ENCODE measurements around the gene TSGA10IP. TPM values are rescaled to one million over a fixed set of nuclear protein-coding genes. Genes with fewer than 3 reads are reported as not detected.
A peak's percentile ranks its signal among the peaks of the same experiment; 100 is the strongest.

The TSGA10IP gene
- total RNA-seq, 1 experiment from 2014 or later, result 3.4 TPM

GRCh38 chr11:65895482-65895981 lies 49.7 kb upstream of the TSGA10IP start:
- H3K4me1 Mint-ChIP-seq, result peaks cover 26% of the 10 kb centered on the region
- peaks cover 2% of the 10 kb centered on the region for H3K36me3 Mint-ChIP-seq
- ATAC-seq (no peak), DNase-seq (ENCODE audit: low spot score) (no peak)
- H3K27ac Mint-ChIP-seq, result peak overlapping the region; percentile 57; the same call in 1 of the 2 replicates
- no peaks in the 10 kb centered on the region for H3K9me3 Mint-ChIP-seq
- CTCF ChIA-PET, result interaction anchor here (4.8 kb wide), 1 partner anchor 11 kb away, joined by 31 read pairs; no protein-coding TSS in a partner anchor
- H3K27me3 Mint-ChIP-seq (ENCODE audit: low read depth), result peaks cover 32% of the 10 kb centered on the region
- TF ChIP-seq PRDM15 (CRISPR knock-in tag; IDR thresholded peaks at IDR 0.05) (no peak), SOX15 (CRISPR knock-in tag; IDR thresholded peaks at IDR 0.05) (no peak), ERG (CRISPR knock-in tag; IDR thresholded peaks at IDR 0.05) (no peak), STAT6 (CRISPR knock-in tag; conservative IDR thresholded peaks at IDR 0.05; ENCODE audit: low read depth) (no peak), NFYB (CRISPR knock-in tag; conservative IDR thresholded peaks at IDR 0.05; ENCODE audit: low read depth) (no peak), CBFB (CRISPR knock-in tag; IDR thresholded peaks at IDR 0.05; ENCODE audit: low read depth) (no peak), ZNF425 (CRISPR knock-in tag; conservative IDR thresholded peaks at IDR 0.05) (no peak), RELA (CRISPR knock-in tag; IDR thresholded peaks at IDR 0.05; ENCODE audit: borderline replicate concordance) (no peak), FOXP4 (CRISPR knock-in tag; IDR thresholded peaks at IDR 0.05) (no peak), CDX4 (CRISPR knock-in tag; IDR thresholded peaks at IDR 0.05; ENCODE audit: borderline replicate concordance) (no peak), HMGXB4 (CRISPR knock-in tag; IDR thresholded peaks at IDR 0.05) (no peak), OVOL2 (CRISPR knock-in tag; IDR thresholded peaks at IDR 0.05; ENCODE audit: borderline replicate concordance) (no peak), ZNF121 (CRISPR knock-in tag; IDR thresholded peaks at IDR 0.05) (no peak), FOXK1 (CRISPR knock-in tag; IDR thresholded peaks at IDR 0.05) (no peak), KAT7 (CRISPR knock-in tag; IDR thresholded peaks at IDR 0.05; ENCODE audit: borderline replicate concordance) (no peak), NR1H2 (CRISPR knock-in tag; IDR thresholded peaks at IDR 0.05) (no peak), ZNF532 (CRISPR knock-in tag; IDR thresholded peaks at IDR 0.05; ENCODE audit: borderline replicate concordance) (no peak), ESRRA (CRISPR knock-in tag; IDR thresholded peaks at IDR 0.05; ENCODE audit: borderline replicate concordance) (no peak)
- POLR2A ChIA-PET, result no interaction called here
- H3K4me3 Mint-ChIP-seq, result no peak overlapping the region
